ENCODE measurements around the gene ABLIM3. TPM values are rescaled to one million over a fixed set of nuclear protein-coding genes. Genes with fewer than 3 reads are reported as not detected.

ABLIM3 gene
- total RNA-seq, 1 experiment from 2014 or later = 14.3 TPM

GRCh38 chr5:149299451-149300054, 158.3 kb downstream of the ABLIM3 start (continued):
- TF ChIP-seq, protein P1, sequence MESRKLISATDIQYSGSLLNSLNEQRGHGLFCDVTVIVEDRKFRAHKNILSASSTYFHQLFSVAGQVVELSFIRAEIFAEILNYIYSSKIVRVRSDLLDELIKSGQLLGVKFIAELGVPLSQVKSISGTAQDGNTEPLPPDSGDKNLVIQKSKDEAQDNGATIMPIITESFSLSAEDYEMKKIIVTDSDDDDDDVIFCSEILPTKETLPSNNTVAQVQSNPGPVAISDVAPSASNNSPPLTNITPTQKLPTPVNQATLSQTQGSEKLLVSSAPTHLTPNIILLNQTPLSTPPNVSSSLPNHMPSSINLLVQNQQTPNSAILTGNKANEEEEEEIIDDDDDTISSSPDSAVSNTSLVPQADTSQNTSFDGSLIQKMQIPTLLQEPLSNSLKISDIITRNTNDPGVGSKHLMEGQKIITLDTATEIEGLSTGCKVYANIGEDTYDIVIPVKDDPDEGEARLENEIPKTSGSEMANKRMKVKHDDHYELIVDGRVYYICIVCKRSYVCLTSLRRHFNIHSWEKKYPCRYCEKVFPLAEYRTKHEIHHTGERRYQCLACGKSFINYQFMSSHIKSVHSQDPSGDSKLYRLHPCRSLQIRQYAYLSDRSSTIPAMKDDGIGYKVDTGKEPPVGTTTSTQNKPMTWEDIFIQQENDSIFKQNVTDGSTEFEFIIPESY (IDR thresholded peaks at IDR 0.05; ENCODE audit: extremely low read depth, insufficient replicate concordance, low read length) = no peak
- no peak for TF ChIP-seq ZFX (IDR thresholded peaks at IDR 0.05)
- no peak for TF ChIP-seq FOSL1 (IDR thresholded peaks at IDR 0.05; ENCODE audit: low read depth)
- TF ChIP-seq POLR2A (IDR thresholded peaks at IDR 0.05; ENCODE audit: borderline replicate concordance, extremely low read depth, insufficient read depth, insufficient read length) = no peak
- TF ChIP-seq TCF7L2 (IDR thresholded peaks at IDR 0.05; ENCODE audit: borderline replicate concordance, extremely low read depth, insufficient read depth, insufficient read length) = no peak

DNA sequence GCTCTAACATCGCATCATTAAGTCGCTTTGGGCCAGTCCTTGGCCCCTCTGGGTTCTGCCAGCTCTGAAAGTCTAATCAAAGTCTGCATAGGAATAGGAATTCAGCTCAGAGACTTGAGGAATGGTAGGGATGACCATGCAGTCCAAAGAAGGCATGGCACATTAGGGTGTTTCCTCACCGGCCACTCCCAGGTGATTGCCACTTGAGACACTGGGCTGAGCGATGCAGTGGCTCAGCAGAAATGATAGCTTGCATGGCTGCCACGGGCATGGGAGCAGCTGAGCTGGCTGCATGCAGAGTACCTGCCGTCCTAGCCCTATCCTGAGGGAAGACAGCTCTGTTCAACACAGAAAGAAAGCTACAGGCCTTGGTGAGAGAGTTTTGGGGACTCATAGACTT, 159.1 kb downstream of the ABLIM3 start:
- no peak for DNase-seq (ENCODE audit: low read depth, low spot score)
- H3K9ac ChIP-seq (ENCODE audit: low read length) = no peak overlapping the region
- no peak overlapping the region for H2AFZ ChIP-seq (ENCODE audit: low read depth, low read length, poor library complexity, severe bottlenecking)
- no peak for TF ChIP-seq POLR2AphosphoS5 (IDR thresholded peaks at IDR 0.05; ENCODE audit: low read depth, low read length)
- no peak for ATAC-seq
- no peaks in the 10 kb centered on the region for H3K36me3 ChIP-seq (ENCODE audit: control insufficient read depth in 1 of 2, insufficient read depth in 2 of 2, low read length in 2 of 2)
- intact Hi-C loops (cut with micrococcal nuclease) = no loop called here
- H3K4me2 ChIP-seq (ENCODE audit: low read length) = no peak overlapping the region
- BruUV-seq (replicated peaks) = no TSS peak
- H3K4me3 ChIP-seq (replicated peaks in 1 of 2; ENCODE audit: low read depth in 1 of 2, low read length in 2 of 2) = no peak overlapping the region
- H3K27me3 ChIP-seq (ENCODE audit: insufficient read depth, low read length) = no peaks in the 10 kb centered on the region
- no peaks in the 10 kb centered on the region for H3K9me3 ChIP-seq (ENCODE audit: control insufficient read depth in 1 of 2, insufficient read depth in 1 of 2, low read depth in 1 of 2, low read length in 2 of 2)
- no peaks in the 10 kb centered on the region for H4K20me1 ChIP-seq (ENCODE audit: insufficient read depth)
- H3K79me2 ChIP-seq (ENCODE audit: insufficient read depth, low read length) = no peaks in the 10 kb centered on the region
- H3K4me1 ChIP-seq (ENCODE audit: control insufficient read depth in 1 of 2, insufficient read depth in 2 of 2, low read length in 2 of 2) = peaks cover 0 to 13% of the 10 kb centered on the region in 2 experiments; a peak in 3 of 4 replicates
- H3K9me2 ChIP-seq (ENCODE audit: insufficient read depth) = no peaks in the 10 kb centered on the region
- H3K27ac ChIP-seq (ENCODE audit: low read depth, low read length) = no peak overlapping the region
- ChIA-PET RAD21 (ENCODE audit: low non-redundant PET in 1 of 2, low total read pairs in 2 of 2, uncharacterized antibody in 2 of 2, unreplicated experiment in 2 of 2) (no interaction called here), CTCF (no interaction called here), POLR2A (interaction anchor here (0.9 kb wide), 1 partner anchor 57 kb away, joined by 3 read pairs; the partner anchor contains the start of gene PCYOX1L)

Measured in HCT116 (cell line).